GM21576 (cell line): ENCODE measurements around the gene THAP12.
A peak's percentile ranks its signal among the peaks of the same experiment; 100 is the strongest.
"Not testable (repeated sequence)": the region's sequence is repeated elsewhere in the genome, so short reads cannot be mapped to it uniquely, and the experiment has no call there.

Experiments used
- ATAC-seq: cut with Tn5 transposase; IDR thresholded peaks from one replicate; pipeline ENCODE4 v1.9.1; 2021; ENCODE audit warnings: mild to moderate bottlenecking, moderate library complexity; ENCODE audit not compliant: unreplicated experiment

The THAP12 gene

GRCh38 chr11:76329084-76329648, 51.8 kb downstream of the THAP12 start:
- ATAC-seq: no peak

GRCh38 chr11:76327756-76328388, 53.1 kb downstream of the THAP12 start:
- no peak for ATAC-seq

GRCh38 chr11:76327202-76327601, 53.7 kb downstream of the THAP12 start:
- no peak for ATAC-seq

- ATAC-seq: no peak
These were observed 55.7 kb downstream of the THAP12 start for GRCh38 chr11:76325185-76325584.

GRCh38 chr11:76323804-76324203, 57.1 kb downstream of the THAP12 start:
- ATAC-seq: no peak

- not testable (repeated sequence) for ATAC-seq
These were observed 57.6 kb downstream of the THAP12 start for GRCh38 chr11:76323375-76323774.

GRCh38 chr11:76322942-76323341, 58.0 kb downstream of the THAP12 start:
- ATAC-seq: no peak

- ATAC-seq: no peak
These were observed 58.4 kb downstream of the THAP12 start for GRCh38 chr11:76322540-76322939.

GRCh38 chr11:76321820-76322524, 59.0 kb downstream of the THAP12 start:
- ATAC-seq: no peak

GRCh38 chr11:76321340-76321739, 59.6 kb downstream of the THAP12 start:
- no peak for ATAC-seq

GRCh38 chr11:76320929-76321328, 60.0 kb downstream of the THAP12 start:
- ATAC-seq: no peak

GRCh38 chr11:76319798-76320197, 61.1 kb downstream of the THAP12 start:
- not testable (repeated sequence) for ATAC-seq

GRCh38 chr11:76318744-76319384, 62.1 kb downstream of the THAP12 start:
- ATAC-seq: peak; percentile 80

GRCh38 chr11:76317296-76317695, 63.6 kb downstream of the THAP12 start:
- no peak for ATAC-seq

GRCh38 chr11:76316726-76317125, 64.2 kb downstream of the THAP12 start:
- ATAC-seq: no peak

GRCh38 chr11:76315182-76315853, 65.6 kb downstream of the THAP12 start:
- no peak for ATAC-seq

GRCh38 chr11:76314741-76315090, 66.2 kb downstream of the THAP12 start:
- no peak for ATAC-seq

GRCh38 chr11:76313913-76314740, 66.8 kb downstream of the THAP12 start:
- ATAC-seq: no peak

GRCh38 chr11:76313271-76313670, 67.7 kb downstream of the THAP12 start:
- ATAC-seq: no peak

- ATAC-seq: no peak
These were observed 69.9 kb downstream of the THAP12 start for GRCh38 chr11:76310832-76311595.
